Measurements from ENCODE around the gene BEX5. TPM values are rescaled to one million over a fixed set of nuclear protein-coding genes. Genes with fewer than 3 reads are reported as not detected.
"Not testable (repeated sequence)": the region's sequence is repeated elsewhere in the genome, so short reads cannot be mapped to it uniquely, and the experiment has no call there.

BEX5 gene
- total RNA-seq: 1 to 10 TPM; 6.6 to 7.2 TPM

GRCh38 chrX:102155806-102156179, at the start of gene BEX5:
BEX5 (minus strand) TSS chrX:102155977; CDS start chrX:102154265, 1,712 bp downstream.
- Mint-ChIP-seq H3K4me3 (peak within 1 kb of the TSS; percentile 98), H3K4me1 (ENCODE audit: low read depth) (peaks cover 11% of the 10 kb centered on the region), H3K36me3 (ENCODE audit: low read depth) (no peaks in the 10 kb centered on the region), H3K27me3 (ENCODE audit: low read depth) (peaks cover 3% of the 10 kb centered on the region), H3K27ac (peak within 1 kb of the TSS; percentile 84), H3K9me3 (no peaks in the 10 kb centered on the region)
- CTCF ChIA-PET: interaction anchor here (1.2 kb wide), 1 partner anchor 187 kb away, joined by 3 read pairs; no protein-coding TSS in a partner anchor
- peak; percentile 73 for DNase-seq
- intact Hi-C loops (cut with micrococcal nuclease): loop anchor here (1.0 to 5.0 kb wide), 4 partner anchors 497 to 1103 kb away; partner anchors contain the start of gene TRMT2B

GRCh38 chrX:102185967-102186720, 30.4 kb upstream of the BEX5 start:
- H3K4me1 Mint-ChIP-seq (ENCODE audit: low read depth): no peaks in the 10 kb centered on the region
- peaks cover 4% of the 10 kb centered on the region for H3K9me3 Mint-ChIP-seq
- CTCF ChIA-PET: no interaction called here
- H3K4me3 Mint-ChIP-seq: no peak overlapping the region
- no peak for DNase-seq
- no peak overlapping the region for H3K27ac Mint-ChIP-seq
- H3K36me3 Mint-ChIP-seq (ENCODE audit: low read depth): no peaks in the 10 kb centered on the region
- intact Hi-C loops (cut with micrococcal nuclease): no loop called here
- H3K27me3 Mint-ChIP-seq (ENCODE audit: low read depth): no peaks in the 10 kb centered on the region

- intact Hi-C loops (cut with micrococcal nuclease): loop anchor here (2.0 to 5.0 kb wide), 3 partner anchors 498 to 1103 kb away; partner anchors contain the start of gene TRMT2B
- CTCF ChIA-PET: interaction anchor here (1.1 to 1.2 kb wide), 2 partner anchors 11 to 188 kb away, joined by 3 read pairs; no protein-coding TSS in a partner anchor
Observed at GRCh38 chrX:102154900-102155805, 624 bp downstream of the BEX5 start.

GRCh38 chrX:102154218-102154860, 1.4 kb downstream of the BEX5 start:
- DNase-seq: peak; percentile 21
- H3K4me3 Mint-ChIP-seq: peak overlapping the region; percentile 98

More at GRCh38 chrX:102154900-102155805, 624 bp downstream of the BEX5 start:
- H3K27ac Mint-ChIP-seq: peak overlapping the region; percentile 84
- H3K4me1 Mint-ChIP-seq (ENCODE audit: low read depth): peaks cover 11% of the 10 kb centered on the region
- H3K36me3 Mint-ChIP-seq (ENCODE audit: low read depth): no peaks in the 10 kb centered on the region
- peak overlapping the region; percentile 98 for H3K4me3 Mint-ChIP-seq
- peaks cover 3% of the 10 kb centered on the region for H3K27me3 Mint-ChIP-seq (ENCODE audit: low read depth)
- H3K9me3 Mint-ChIP-seq: no peaks in the 10 kb centered on the region
- DNase-seq: peak; percentile 27

GRCh38 chrX:102142274-102142673, 13.5 kb downstream of the BEX5 start, which contains the start of gene TCEAL6:
TCEAL6 (minus strand) TSS chrX:102142481.
- intact Hi-C loops (cut with micrococcal nuclease); H3K4me1 Mint-ChIP-seq (ENCODE audit: low read depth); H3K4me3 Mint-ChIP-seq; H3K9me3 Mint-ChIP-seq; H3K36me3 Mint-ChIP-seq (ENCODE audit: low read depth); DNase-seq; CTCF ChIA-PET; H3K27ac Mint-ChIP-seq: not testable (repeated sequence)
- H3K27me3 Mint-ChIP-seq (ENCODE audit: low read depth): peaks cover 19% of the 10 kb centered on the region

More at GRCh38 chrX:102154218-102154860, 1.4 kb downstream of the BEX5 start:
- Mint-ChIP-seq H3K27ac (no peak overlapping the region), H3K27me3 (ENCODE audit: low read depth) (no peaks in the 10 kb centered on the region), H3K9me3 (no peaks in the 10 kb centered on the region), H3K36me3 (ENCODE audit: low read depth) (no peaks in the 10 kb centered on the region), H3K4me1 (ENCODE audit: low read depth) (peaks cover 11% of the 10 kb centered on the region)
- CTCF ChIA-PET: interaction anchor here (0.6 to 1.1 kb wide), 4 partner anchors 10 to 895 kb away, joined by 3 to 4 read pairs (median 4); no protein-coding TSS in a partner anchor
- intact Hi-C loops (cut with micrococcal nuclease): loop anchor here (2.0 kb wide), 1 partner anchor 498 kb away; no protein-coding TSS in a partner anchor

GRCh38 chrX:102141631-102142030, 14.1 kb downstream of the BEX5 start:
- DNase-seq; intact Hi-C loops (cut with micrococcal nuclease); H3K9me3 Mint-ChIP-seq; H3K4me1 Mint-ChIP-seq (ENCODE audit: low read depth); H3K4me3 Mint-ChIP-seq; H3K36me3 Mint-ChIP-seq (ENCODE audit: low read depth); CTCF ChIA-PET; H3K27ac Mint-ChIP-seq: not testable (repeated sequence)
- peaks cover 23% of the 10 kb centered on the region for H3K27me3 Mint-ChIP-seq (ENCODE audit: low read depth)

- intact Hi-C loops (cut with micrococcal nuclease); H3K27ac Mint-ChIP-seq; H3K4me1 Mint-ChIP-seq (ENCODE audit: low read depth); H3K36me3 Mint-ChIP-seq (ENCODE audit: low read depth); H3K4me3 Mint-ChIP-seq; DNase-seq; H3K9me3 Mint-ChIP-seq; CTCF ChIA-PET: not testable (repeated sequence)
- peaks cover 25% of the 10 kb centered on the region for H3K27me3 Mint-ChIP-seq (ENCODE audit: low read depth)
Observed at GRCh38 chrX:102140876-102141275, 14.9 kb downstream of the BEX5 start.

- H3K4me1 Mint-ChIP-seq (ENCODE audit: low read depth): peaks cover 3% of the 10 kb centered on the region
- CTCF ChIA-PET: no interaction called here
- no peak overlapping the region for H3K27ac Mint-ChIP-seq
- no peaks in the 10 kb centered on the region for H3K36me3 Mint-ChIP-seq (ENCODE audit: low read depth)
- peaks cover 15% of the 10 kb centered on the region for H3K27me3 Mint-ChIP-seq (ENCODE audit: low read depth)
- H3K4me3 Mint-ChIP-seq: no peak overlapping the region
- DNase-seq: no peak
- intact Hi-C loops (cut with micrococcal nuclease): no loop called here
- no peaks in the 10 kb centered on the region for H3K9me3 Mint-ChIP-seq
Observed at GRCh38 chrX:102138064-102138463, 17.7 kb downstream of the BEX5 start.

GRCh38 chrX:102129473-102129872, 26.3 kb downstream of the BEX5 start:
- Mint-ChIP-seq H3K36me3 (ENCODE audit: low read depth) (no peaks in the 10 kb centered on the region), H3K27ac (no peak overlapping the region), H3K4me3 (no peak overlapping the region), H3K27me3 (ENCODE audit: low read depth) (peaks cover 27% of the 10 kb centered on the region), H3K9me3 (no peaks in the 10 kb centered on the region), H3K4me1 (ENCODE audit: low read depth) (peaks cover 4% of the 10 kb centered on the region)
- no peak for DNase-seq
- CTCF ChIA-PET: no interaction called here
- intact Hi-C loops (cut with micrococcal nuclease): loop anchor here (10.0 kb wide), 1 partner anchor 775 kb away; no protein-coding TSS in a partner anchor

- H3K27me3 Mint-ChIP-seq (ENCODE audit: low read depth): peaks cover 19% of the 10 kb centered on the region
- peaks cover 4% of the 10 kb centered on the region for H3K4me1 Mint-ChIP-seq (ENCODE audit: low read depth)
- CTCF ChIA-PET: no interaction called here
- intact Hi-C loops (cut with micrococcal nuclease): loop anchor here (10.0 kb wide), 1 partner anchor 778 kb away; no protein-coding TSS in a partner anchor
- no peaks in the 10 kb centered on the region for H3K9me3 Mint-ChIP-seq
- H3K36me3 Mint-ChIP-seq (ENCODE audit: low read depth): no peaks in the 10 kb centered on the region
- DNase-seq: no peak
- no peak overlapping the region for H3K4me3 Mint-ChIP-seq
- H3K27ac Mint-ChIP-seq: no peak overlapping the region
Observed at GRCh38 chrX:102126863-102127262, 28.9 kb downstream of the BEX5 start.

GRCh38 chrX:102126080-102126818, 29.5 kb downstream of the BEX5 start:
- H3K4me1 Mint-ChIP-seq (ENCODE audit: low read depth); H3K9me3 Mint-ChIP-seq; H3K27ac Mint-ChIP-seq; DNase-seq; CTCF ChIA-PET; H3K36me3 Mint-ChIP-seq (ENCODE audit: low read depth): not testable (repeated sequence)
- intact Hi-C loops (cut with micrococcal nuclease): loop anchor here (10.0 kb wide), 1 partner anchor 779 kb away; no protein-coding TSS in a partner anchor
- peak overlapping the region; percentile 32 for H3K4me3 Mint-ChIP-seq
- H3K27me3 Mint-ChIP-seq (ENCODE audit: low read depth): peaks cover 19% of the 10 kb centered on the region

Data from activated naive CD4-positive, alpha-beta T cell treated with anti-CD3 and anti-CD28 coated beads for 36 hours (primary cell).